Gastroesophageal sphincter (tissue), 3 donors: ENCODE results near the gene FNDC8.

Experiments
- CTCF ChIP-seq, 4 experiments: fragments of 200-600 bp in 2 of 4; fragments of 450-650 bp in 2 of 4; sonication (generic) in 1 of 4; IDR thresholded peaks; one replicate each; pipeline ENCODE4 v1.5.1; 2017 to 2019; ENCODE audit warnings: antibody characterized with exemption in 4 of 4, mild to moderate bottlenecking in 2 of 4, moderate library complexity in 2 of 4
- POLR2A ChIP-seq, 2 donors: fragments of 450-650 bp; IDR thresholded peaks; one replicate each; pipeline ENCODE4 v1.6.1; 2017; ENCODE audit warnings: antibody characterized with exemption in 2 of 2, mild to moderate bottlenecking in 2 of 2, moderate library complexity in 1 of 2

- TF ChIP-seq CTCF (IDR thresholded peaks at IDR 0.05) (no peak), POLR2A (IDR thresholded peaks at IDR 0.05) (no peak)
Measured at GRCh38 chr17:35148144-35148543, 26.7 kb downstream of the FNDC8 start.
